ENCODE measurements around the gene FGF14. TPM values are rescaled to one million over a fixed set of nuclear protein-coding genes. Genes with fewer than 3 reads are reported as not detected.

Gene FGF14
- total RNA-seq, 1 donor = under 0.01 TPM

DNA sequence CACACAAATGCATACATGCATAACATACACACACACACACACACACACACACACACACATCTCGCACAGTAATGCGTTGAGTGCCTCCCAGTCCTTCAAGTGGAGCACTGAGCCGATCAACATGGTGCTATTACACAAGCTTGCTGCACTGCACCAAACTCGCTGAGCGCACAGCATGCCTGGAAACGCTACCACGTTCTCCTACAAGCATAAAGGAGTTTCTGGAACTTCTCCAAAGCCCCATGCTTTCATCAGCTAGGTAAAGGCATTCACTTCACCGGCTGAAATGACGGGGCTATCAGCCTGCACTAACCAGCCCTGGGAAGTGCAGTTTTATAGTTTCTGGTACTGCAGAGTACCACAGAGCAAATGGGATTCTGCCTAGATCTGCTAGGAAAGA lies 92.7 kb downstream of the FGF14 start:
- Histone ChIP-seq H3K4me1 (ENCODE audit: insufficient read depth, low read length) (no peaks in the 10 kb centered on the region), H3K4me3 (ENCODE audit: low read length) (no peak overlapping the region), H3K27me3 (ENCODE audit: insufficient read depth, low read length) (no peaks in the 10 kb centered on the region), H3K9me3 (ENCODE audit: low read depth, low read length) (no peaks in the 10 kb centered on the region)

DNA sequence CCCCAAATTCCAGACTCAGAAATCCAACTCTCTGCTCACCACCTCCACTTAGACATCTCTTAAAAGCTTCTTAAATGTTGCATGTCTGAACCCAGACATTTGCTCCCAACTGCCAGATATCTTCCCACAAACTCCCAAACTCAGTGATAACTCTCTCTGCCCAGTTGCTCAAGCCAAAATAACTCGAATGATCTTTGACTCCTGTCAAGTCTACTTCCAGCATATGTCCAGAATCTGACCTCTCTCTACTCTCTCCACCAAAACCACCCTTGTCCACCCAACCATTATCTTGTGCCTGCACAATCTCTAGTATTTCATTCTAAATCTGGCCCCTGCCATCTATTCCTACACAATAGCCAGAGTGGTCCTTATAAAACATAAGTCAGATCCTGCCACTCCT lies 99.3 kb downstream of the FGF14 start:
- H3K9me3 ChIP-seq (ENCODE audit: low read depth, low read length) = no peaks in the 10 kb centered on the region
- H3K27me3 ChIP-seq (ENCODE audit: insufficient read depth, low read length) = no peaks in the 10 kb centered on the region
- H3K4me3 ChIP-seq (ENCODE audit: low read length) = no peak overlapping the region
- H3K4me1 ChIP-seq (ENCODE audit: insufficient read depth, low read length) = no peaks in the 10 kb centered on the region

DNA sequence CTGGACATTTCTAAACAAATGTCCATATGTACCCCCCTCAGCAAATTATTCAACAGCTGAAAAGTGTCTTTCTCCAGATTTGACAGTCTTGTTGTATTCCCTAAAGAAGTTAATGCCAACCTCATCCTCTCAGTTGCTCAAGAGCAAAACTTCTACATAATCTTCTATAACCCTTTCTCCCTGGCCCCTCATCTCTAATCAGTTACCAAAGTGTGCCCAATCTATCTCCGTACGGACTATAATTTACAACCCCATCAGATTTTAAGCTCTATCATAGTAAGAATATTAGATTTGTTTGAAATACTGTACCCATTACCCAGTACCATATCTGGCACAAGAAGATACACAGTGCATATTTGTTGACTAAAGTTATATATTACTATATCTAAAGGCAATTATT lies 101.5 kb downstream of the FGF14 start:
- Histone ChIP-seq H3K4me3 (ENCODE audit: low read length) (no peak overlapping the region), H3K27me3 (ENCODE audit: insufficient read depth, low read length) (no peaks in the 10 kb centered on the region), H3K9me3 (ENCODE audit: low read depth, low read length) (no peaks in the 10 kb centered on the region), H3K4me1 (ENCODE audit: insufficient read depth, low read length) (no peaks in the 10 kb centered on the region)

DNA sequence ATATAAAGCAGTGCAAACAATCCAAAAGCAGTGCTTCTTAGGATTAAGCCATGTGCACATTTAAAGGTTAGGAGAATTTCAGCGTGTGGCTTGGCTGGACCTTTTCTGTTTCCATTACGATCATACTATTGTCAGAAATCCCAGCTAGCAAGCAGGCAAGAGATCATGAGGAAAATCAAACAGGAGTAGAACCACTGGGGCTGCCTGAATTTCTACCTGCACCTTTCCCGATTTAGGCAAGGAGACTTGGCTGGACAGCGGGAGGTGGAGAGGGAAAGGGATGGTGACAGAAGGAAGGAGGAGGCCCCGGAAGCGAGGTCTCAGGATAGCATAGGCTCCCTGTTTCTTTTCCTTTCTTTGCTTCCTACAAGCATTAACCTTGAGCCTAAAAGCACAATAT lies 102.5 kb downstream of the FGF14 start:
- Histone ChIP-seq H3K4me1 (ENCODE audit: insufficient read depth, low read length) (no peaks in the 10 kb centered on the region), H3K4me3 (ENCODE audit: low read length) (no peak overlapping the region), H3K9me3 (ENCODE audit: low read depth, low read length) (no peaks in the 10 kb centered on the region), H3K27me3 (ENCODE audit: insufficient read depth, low read length) (no peaks in the 10 kb centered on the region)

DNA sequence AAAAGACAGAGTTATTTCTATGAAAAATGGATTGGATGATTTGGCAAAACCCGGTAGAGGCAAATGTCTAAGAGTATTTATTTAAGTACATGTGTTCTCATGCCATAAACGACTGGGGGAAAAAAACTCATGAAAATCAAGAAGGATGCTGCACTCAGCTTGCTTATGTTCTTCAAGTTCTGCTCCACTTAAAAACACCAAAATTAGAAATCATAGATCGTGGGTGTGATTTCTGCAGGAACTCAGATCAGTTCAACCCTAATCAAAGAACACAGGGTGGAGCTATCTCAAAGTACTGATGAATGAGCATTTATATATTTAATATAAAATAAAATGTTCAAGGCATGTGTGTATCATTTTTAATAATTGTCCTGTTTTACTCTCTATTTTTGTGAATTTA lies 103.8 kb downstream of the FGF14 start:
- H3K27me3 ChIP-seq (ENCODE audit: insufficient read depth, low read length) = no peaks in the 10 kb centered on the region
- H3K4me3 ChIP-seq (ENCODE audit: low read length) = no peak overlapping the region
- H3K9me3 ChIP-seq (ENCODE audit: low read depth, low read length) = no peaks in the 10 kb centered on the region
- no peaks in the 10 kb centered on the region for H3K4me1 ChIP-seq (ENCODE audit: insufficient read depth, low read length)

DNA sequence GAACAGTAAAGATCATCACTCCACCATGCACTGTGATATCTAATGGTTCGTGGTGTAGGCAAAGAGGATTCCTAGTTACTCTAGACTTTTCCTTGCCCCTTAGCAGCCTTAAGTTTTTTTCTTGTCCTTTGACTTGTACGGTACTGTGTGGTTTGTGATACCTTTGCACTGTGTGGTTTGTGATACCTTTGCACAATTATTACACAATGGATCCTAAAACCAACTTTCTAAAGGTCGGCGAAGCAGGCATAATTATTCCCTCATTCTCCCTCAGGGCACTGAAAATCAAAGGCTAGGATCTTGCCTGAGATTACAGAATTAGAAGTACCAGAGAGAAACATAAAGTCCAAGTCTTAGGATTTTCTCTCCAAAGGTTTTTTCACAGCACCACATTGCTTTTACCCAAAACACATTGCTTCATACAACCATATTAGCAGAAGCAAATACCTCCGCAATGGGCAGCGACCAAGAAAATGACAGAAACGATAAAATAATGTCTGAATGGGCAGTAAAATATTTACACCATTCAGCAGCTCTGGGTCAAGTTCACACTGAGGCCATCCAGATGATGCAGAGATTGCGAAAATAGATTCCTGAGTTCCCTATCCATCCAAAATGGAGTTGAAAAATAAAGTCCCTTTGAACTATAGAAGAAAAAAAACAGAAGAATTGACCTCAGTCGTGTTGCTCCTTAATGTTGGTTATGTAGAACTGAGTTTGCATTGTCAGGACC lies 106.4 kb downstream of the FGF14 start:
- Histone ChIP-seq H3K4me1 (ENCODE audit: insufficient read depth, low read length) (no peaks in the 10 kb centered on the region), H3K4me3 (ENCODE audit: low read length) (no peak overlapping the region), H3K9me3 (ENCODE audit: low read depth, low read length) (no peaks in the 10 kb centered on the region), H3K27me3 (ENCODE audit: insufficient read depth, low read length) (no peaks in the 10 kb centered on the region)

DNA sequence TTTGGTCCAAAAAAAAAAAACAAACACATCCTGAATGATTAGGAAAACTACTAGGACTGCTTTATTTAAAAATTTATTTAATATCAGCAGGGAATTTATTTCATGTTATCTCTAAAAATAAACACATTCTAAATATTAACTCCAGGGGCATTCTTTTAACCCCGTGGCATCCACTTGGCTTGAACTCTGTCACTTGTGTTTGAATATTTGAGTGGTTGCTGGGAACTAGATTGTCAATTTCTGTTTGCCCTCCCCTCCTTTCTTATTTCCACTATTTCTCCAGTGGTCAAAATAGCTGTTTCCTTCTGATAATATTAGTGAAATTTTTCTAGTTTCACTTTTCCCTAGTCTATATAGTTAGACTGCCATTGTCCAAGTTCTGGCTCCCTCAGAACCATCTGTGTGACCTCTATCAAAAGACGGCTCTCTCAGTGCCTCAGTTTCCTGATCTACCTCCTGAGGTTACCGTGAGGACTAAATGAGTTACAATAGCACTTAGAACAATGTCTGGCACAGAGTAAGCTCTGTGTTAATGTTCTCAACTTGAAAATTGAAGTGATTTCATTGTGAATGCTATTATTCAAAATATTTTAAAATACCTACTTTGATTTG lies 107.3 kb downstream of the FGF14 start:
- Histone ChIP-seq H3K27me3 (ENCODE audit: insufficient read depth, low read length) (no peaks in the 10 kb centered on the region), H3K9me3 (ENCODE audit: low read depth, low read length) (no peaks in the 10 kb centered on the region)

DNA sequence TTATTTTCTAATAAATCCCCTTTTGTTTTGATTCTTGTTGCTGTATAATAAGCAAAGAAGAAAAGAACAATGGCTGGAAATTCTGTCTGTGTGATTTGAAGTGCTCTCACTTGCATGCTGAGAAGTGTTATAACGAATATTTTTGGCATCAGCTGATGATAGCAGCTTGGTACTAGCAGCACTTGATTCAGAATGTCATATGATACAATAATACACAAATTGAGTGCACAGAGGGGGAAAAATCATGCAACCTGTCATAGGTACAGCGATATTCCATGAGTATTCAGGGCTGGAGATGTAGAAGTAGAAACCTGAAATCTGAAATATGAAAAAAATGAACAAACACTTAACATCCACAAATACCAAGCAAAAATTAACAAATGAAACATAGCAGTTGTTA lies 108.1 kb downstream of the FGF14 start:
- Histone ChIP-seq H3K27me3 (ENCODE audit: insufficient read depth, low read length) (no peaks in the 10 kb centered on the region), H3K4me3 (ENCODE audit: low read length) (no peak overlapping the region), H3K4me1 (ENCODE audit: insufficient read depth, low read length) (no peaks in the 10 kb centered on the region), H3K9me3 (ENCODE audit: low read depth, low read length) (no peaks in the 10 kb centered on the region)

More for the DNA sequence above, 107.3 kb downstream of the FGF14 start:
- Histone ChIP-seq H3K4me1 (ENCODE audit: insufficient read depth, low read length) (no peaks in the 10 kb centered on the region), H3K4me3 (ENCODE audit: low read length) (no peak overlapping the region)

DNA sequence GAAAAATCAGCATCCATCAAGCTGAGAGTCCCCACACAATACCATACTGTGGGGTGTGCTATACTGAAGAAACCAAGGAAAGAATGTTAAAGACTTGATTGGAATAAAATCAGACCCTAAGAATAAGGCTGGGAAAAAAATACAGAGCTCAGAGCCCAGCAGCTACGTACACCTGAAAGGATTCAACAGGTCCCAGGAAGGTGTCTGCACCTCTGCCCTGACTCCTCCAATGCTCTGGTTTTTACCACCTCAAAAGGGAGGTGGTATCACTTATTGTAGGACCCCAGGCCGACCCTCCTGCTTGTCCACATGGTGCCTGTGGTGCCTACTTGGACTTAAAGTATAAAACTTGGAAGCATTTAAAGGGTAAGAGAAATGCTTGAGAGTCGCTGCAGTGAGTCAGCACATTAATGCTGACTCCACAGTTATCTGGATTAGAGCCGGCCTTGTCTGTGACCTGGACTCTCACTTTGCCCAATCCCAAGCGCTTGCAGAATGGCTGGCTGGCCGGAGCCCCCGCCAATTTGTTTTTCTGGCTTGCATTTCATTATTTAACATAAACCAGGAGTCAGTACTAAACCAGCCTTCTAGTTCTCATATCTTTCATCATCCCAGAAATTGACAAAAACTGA lies 110.1 kb downstream of the FGF14 start:
- H3K4me1 ChIP-seq (ENCODE audit: insufficient read depth, low read length) = no peaks in the 10 kb centered on the region
- H3K9me3 ChIP-seq (ENCODE audit: low read depth, low read length) = no peaks in the 10 kb centered on the region
- no peak overlapping the region for H3K4me3 ChIP-seq (ENCODE audit: low read length)
- no peaks in the 10 kb centered on the region for H3K27me3 ChIP-seq (ENCODE audit: insufficient read depth, low read length)

DNA sequence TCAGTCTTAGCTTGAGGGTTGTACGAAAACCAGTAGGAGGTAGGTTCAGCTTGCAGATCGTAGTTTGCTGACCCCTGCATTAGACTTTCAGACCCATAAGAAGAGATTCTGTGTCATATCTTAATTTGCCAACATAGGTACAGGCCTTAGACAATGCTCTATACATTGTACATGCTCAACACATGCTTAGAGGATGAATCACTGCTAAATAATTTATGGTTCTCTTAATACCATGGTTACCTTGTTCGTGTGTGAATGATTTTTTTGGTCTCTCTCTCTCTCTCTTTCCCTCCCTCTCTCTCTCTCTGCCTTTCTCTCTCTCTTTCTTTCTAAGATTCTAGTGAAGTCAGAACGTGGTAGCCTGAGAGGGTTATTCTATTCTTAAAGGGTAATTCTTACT lies 112.2 kb downstream of the FGF14 start:
- Histone ChIP-seq H3K4me3 (ENCODE audit: low read length) (no peak overlapping the region), H3K9me3 (ENCODE audit: low read depth, low read length) (no peaks in the 10 kb centered on the region), H3K27me3 (ENCODE audit: insufficient read depth, low read length) (no peaks in the 10 kb centered on the region), H3K4me1 (ENCODE audit: insufficient read depth, low read length) (no peaks in the 10 kb centered on the region)

DNA sequence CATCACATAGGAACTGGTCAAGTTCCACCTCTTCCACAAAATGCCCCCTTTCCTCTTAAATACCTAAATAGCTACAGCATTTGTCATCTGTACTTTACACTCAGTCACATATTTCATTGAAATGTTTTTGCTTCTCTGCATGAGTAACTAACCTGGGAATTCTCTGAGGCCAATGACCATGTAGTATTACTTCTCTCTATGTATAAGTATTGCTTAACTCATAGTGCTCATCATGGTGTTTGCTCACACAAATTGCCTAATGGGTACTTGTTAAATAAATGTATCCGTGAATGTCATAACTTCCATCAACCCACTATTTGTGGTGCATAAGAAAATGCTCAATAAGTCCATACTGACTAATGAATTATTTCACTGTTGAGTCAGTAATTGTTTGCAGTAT lies 115.5 kb downstream of the FGF14 start:
- Histone ChIP-seq H3K27me3 (ENCODE audit: insufficient read depth, low read length) (no peaks in the 10 kb centered on the region), H3K4me1 (ENCODE audit: insufficient read depth, low read length) (no peaks in the 10 kb centered on the region), H3K4me3 (ENCODE audit: low read length) (no peak overlapping the region), H3K9me3 (ENCODE audit: low read depth, low read length) (no peaks in the 10 kb centered on the region)

DNA sequence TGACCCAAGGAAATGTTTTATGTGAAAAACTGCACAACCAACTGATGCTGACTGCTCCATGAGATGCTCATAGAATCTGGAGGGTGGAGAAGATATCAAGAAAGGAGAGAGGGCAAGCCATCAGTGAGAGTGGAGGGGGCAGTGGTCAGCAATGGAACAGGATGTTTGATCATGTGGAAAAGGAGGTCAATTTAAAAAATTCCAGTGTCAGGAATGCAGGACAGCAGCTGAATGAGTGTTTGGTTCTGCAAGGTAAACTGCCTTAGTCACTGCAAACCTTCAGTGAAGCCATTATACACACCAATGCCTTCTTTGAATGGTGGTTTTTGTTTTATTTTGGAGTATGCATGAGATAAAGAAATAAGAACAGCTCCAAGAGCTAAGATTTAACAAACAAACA lies 121.5 kb downstream of the FGF14 start:
- H3K4me1 ChIP-seq (ENCODE audit: insufficient read depth, low read length) = no peaks in the 10 kb centered on the region
- H3K9me3 ChIP-seq (ENCODE audit: low read depth, low read length) = no peaks in the 10 kb centered on the region
- no peaks in the 10 kb centered on the region for H3K27me3 ChIP-seq (ENCODE audit: insufficient read depth, low read length)
- no peak overlapping the region for H3K4me3 ChIP-seq (ENCODE audit: low read length)

DNA sequence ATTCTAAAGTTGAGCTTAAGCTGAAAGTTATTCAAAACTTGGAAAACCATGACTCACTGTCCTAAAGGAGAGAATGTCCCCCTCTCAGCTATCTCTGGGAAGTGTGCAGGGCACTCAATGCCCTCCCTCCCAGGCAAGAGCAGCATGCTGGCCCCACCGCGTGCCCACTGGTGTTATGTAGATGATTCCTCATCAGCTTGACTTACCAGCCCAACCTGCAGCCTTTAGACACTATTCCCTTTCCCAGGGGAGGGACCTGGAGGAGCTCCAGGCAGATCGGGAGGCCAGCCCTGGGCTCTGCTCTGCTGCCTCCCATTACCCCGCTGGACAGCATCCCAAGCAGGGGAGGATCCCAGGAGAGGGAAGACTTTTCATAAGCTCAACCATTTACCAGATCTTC lies 124.6 kb downstream of the FGF14 start:
- Histone ChIP-seq H3K4me3 (ENCODE audit: low read length) (no peak overlapping the region), H3K4me1 (ENCODE audit: insufficient read depth, low read length) (no peaks in the 10 kb centered on the region), H3K27me3 (ENCODE audit: insufficient read depth, low read length) (no peaks in the 10 kb centered on the region), H3K9me3 (ENCODE audit: low read depth, low read length) (no peaks in the 10 kb centered on the region)

DNA sequence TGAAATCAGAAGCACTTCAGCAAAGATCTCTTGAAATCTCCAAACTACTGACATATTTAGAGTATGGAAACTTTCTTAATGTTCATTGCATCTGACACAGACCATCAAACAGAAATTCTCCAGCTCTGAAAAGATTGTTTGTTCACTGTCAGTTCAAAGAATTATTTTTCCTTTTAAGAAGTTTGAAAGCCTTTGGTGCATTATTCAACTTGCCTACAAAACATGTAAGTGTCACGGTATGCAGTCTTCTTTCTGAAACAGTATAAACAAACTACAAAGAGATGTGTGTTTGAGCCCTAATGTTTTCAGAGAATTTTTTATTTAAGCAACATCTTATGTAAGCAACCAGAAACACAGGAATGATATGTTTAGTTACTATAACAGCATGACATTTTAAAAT lies 125.4 kb downstream of the FGF14 start:
- no peak overlapping the region for H3K4me3 ChIP-seq (ENCODE audit: low read length)
- H3K27me3 ChIP-seq (ENCODE audit: insufficient read depth, low read length) = no peaks in the 10 kb centered on the region
- no peaks in the 10 kb centered on the region for H3K9me3 ChIP-seq (ENCODE audit: low read depth, low read length)
- no peaks in the 10 kb centered on the region for H3K4me1 ChIP-seq (ENCODE audit: insufficient read depth, low read length)

DNA sequence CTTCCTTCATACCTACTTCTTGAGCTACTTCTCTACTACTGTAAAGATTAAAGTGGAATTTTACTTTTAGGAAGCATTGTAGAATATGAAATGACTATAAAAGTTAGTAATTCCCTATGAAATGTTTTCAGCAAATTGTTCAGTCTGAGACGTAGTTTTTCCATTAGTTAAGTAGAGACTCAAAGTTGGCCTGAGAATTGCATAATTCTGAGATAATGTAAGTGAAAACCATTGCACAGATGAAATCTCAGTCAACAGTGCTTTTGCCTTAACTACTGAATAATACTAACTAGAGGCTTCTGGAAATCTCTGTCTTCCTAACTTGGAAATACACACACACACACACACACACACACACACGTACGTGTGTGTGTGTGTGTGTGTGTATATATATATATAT lies 125.9 kb downstream of the FGF14 start:
- no peaks in the 10 kb centered on the region for H3K9me3 ChIP-seq (ENCODE audit: low read depth, low read length)
- H3K4me1 ChIP-seq (ENCODE audit: insufficient read depth, low read length) = no peaks in the 10 kb centered on the region
- H3K27me3 ChIP-seq (ENCODE audit: insufficient read depth, low read length) = no peaks in the 10 kb centered on the region
- H3K4me3 ChIP-seq (ENCODE audit: low read length) = no peak overlapping the region

DNA sequence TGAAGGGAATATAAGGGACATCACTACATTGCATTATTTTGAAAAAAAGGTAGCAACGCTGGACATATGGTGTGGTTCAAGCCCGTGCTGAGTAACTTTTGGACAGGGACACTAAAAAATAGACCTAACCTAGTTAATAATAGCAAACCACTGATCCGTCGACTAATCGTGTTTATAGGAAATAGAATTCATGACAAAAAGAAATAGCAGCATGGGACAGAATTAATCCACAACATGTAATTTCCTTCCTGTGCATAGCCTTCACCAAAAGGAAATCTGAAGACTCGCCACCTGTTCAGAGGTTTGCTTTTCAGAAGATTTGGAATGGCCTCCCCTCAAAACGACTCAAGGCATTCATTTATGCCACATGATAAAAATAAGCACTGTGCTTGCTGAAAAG lies 128.7 kb downstream of the FGF14 start:
- no peaks in the 10 kb centered on the region for H3K9me3 ChIP-seq (ENCODE audit: low read depth, low read length)
- H3K4me3 ChIP-seq (ENCODE audit: low read length) = no peak overlapping the region

More for the DNA sequence above, 128.7 kb downstream of the FGF14 start:
- Histone ChIP-seq H3K27me3 (ENCODE audit: insufficient read depth, low read length) (no peaks in the 10 kb centered on the region), H3K4me1 (ENCODE audit: insufficient read depth, low read length) (no peaks in the 10 kb centered on the region)

Data from mononuclear cell (primary cell).